Putamen (tissue), 1 donor: Measurements from ENCODE around the gene CASS4.
"Not testable (repeated sequence)": the region's sequence is repeated elsewhere in the genome, so short reads cannot be mapped to it uniquely, and the experiment has no call there.

Source experiments
- DNase-seq: peaks from one replicate; pipeline ENCODE4 v3.0.0-alpha.2; 2016; ENCODE audit warnings: low spot score

Gene CASS4

DNA sequence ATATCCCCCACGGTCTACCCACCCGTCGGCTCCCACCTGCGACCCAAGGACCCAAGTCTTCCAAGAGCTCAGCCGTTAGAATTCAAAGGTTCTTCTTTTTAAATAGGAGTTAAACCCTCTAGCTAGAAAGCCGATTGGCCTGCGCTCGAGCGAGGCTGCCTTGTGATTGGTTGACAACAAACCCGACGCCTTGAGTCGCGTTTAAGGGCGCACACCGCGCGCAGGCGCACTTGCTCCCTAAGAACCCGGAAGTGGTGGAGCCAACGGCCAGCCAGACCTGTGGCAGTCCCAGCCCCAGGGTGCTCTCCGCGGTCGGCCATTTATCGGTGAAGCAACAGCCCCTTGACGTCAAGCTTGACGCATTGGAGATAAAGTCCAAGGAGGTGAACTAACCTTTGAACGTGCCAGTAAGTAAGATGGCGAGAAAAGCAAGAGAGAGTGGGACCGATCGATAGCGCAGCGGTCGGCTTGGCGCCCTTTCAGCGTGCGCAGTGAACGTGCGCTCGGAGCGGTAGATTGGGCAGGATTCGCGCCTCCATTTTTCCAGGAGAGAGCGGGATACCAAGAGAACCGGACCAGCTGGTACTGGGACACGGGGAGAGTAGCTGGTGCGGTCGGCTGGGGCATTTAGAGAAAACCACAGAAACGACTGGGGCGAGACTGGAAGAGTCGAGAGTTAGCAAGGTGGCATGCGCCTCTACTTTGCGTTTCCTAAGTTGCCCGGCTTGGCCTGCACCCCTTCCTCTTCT, 19.8 kb upstream of the CASS4 start, which contains the start of the genes AURKA and CSTF1:
AURKA (minus strand) TSS at position 84 of the 749 bp plus-strand sequence. CDS start 4,018 bp downstream, outside the sequence.
CSTF1 (plus strand) TSS at position 514 of the 749 bp plus-strand sequence. CDS start 2,908 bp downstream, outside the sequence.
- DNase-seq = peak; percentile 99

DNA sequence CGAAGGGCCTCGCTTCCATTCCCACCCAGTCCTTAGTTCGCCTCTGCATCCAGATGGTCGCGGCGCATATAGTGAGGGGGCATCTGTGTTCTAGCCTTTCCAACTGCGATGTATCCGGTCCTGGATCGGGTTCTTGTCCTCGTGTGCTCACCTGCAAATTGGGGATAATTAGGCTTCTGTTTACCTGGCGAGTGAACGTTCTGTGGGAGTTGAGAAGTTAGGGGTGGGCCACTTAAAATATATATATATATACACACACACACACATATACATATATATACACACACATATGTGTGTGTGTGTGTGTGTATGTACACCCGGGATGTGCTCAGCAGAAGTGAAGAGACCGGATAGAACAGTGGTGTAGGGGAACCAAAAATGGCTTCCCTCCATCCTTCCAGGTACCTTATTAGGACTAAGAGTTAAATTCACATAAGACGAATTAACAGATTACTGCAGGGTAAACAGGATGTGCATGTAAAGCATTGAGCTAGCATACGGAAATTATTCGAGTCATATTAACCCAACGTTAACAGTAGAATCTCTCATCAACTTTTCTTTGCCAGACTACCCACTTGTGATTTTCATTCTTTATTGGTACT, 19.1 kb upstream of the CASS4 start:
- no peak for DNase-seq

DNA sequence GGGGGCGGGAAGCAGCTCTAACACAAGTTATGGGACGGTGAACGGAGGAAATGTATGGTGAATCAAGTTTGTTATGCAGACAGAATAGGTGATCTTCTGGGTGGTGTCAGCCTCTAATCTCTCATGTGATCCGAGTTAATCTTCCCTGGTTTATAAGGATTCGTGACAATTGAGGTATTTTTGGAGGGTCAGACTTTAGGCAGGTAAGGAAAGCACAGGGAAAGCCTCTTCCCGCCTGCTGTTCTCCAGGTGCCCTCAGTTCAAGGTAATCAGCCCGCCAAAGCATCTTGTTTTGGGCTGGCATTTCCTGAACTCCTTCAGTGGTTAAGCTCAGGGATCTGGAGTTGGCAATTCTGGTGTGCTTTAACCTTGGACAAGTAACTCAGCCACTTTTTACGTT, 18.4 kb upstream of the CASS4 start:
- no peak for DNase-seq

DNA sequence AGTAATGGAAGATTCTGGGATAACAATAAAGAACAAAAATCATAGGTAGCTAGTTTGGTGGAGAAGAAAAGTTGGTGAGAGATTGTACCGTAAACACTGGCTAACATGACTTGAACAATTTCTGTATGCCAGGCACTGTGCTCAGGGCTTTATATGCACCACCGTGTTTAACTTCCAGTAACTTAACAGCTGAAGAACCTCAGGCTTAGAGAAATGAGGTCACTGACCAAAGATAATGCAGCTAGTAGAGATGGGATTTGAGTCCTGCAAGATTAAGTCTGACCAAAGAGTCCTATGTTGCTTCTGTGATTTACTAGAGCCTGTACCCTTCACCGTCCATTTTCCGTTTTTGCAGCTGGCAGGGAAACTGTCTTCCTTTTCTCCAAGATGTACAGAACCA, 16.9 kb upstream of the CASS4 start:
- DNase-seq = no peak

DNA sequence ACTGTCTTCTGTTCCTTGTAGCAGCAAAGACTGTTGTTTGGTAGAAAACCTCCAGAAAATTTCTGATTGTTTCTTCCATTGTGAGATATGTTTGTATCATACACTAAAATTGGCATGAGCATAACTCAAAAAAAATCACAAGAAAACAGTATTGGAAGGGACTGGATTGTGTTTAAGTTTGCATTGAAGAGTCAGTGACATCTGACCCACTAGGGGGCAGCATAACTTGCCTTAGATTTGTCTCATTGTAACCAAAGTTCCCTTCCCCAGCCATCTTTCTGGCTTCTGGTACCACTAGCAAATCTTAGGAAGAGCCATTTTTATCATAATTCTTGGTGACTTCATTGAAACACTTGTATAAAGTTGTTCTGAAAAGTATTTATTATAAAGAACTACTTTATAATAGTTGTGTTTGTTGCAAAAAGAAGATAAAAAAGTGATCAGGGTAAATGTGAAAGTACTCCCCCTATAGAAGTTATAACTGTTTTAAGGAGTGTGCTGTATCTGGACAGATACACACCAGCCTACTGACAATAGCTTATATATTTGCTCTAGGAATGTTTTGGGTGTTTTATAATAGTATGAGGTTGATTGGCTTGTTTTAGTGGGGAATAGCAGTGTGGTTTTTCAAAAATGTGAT, 11.9 kb upstream of the CASS4 start:
- DNase-seq = peak; percentile 53

DNA sequence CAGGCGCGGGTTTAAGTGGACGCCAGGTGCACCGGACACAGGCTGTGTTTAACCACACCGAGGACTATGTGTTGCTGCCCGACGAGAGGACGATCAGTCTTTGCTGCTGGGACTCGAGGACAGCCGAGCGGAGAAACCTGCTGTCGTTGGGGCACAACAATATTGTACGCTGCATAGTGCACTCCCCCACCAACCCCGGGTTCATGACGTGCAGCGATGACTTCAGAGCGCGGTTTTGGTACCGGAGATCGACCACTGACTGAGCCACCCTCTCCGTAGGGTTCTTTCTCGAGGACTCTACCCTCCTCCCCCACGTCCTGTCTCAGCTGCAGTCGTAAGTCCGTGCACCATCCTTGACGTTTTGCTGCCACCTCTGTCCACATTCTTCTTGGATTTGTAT, 8.6 kb upstream of the CASS4 start:
- no peak for DNase-seq

DNA sequence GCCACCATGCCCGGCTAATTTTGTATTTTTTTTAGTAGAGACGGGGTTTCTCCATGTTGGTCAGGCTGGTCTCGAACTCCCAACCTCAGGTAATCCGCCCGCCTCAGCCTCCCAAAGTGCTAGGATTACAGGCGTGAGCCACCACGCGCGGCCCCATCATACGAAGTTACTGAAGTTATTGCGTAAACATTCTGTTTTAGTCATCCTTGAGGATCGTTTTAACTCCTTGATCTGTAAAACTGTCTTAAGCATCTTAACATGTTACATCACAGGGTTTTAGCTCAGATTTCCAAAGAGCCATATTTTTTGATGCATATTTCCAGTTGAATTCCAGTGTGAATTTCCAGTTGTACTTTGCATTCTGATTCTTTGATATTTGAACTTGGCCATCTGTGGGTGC, 6.7 kb upstream of the CASS4 start:
- DNase-seq = not testable (repeated sequence)

DNA sequence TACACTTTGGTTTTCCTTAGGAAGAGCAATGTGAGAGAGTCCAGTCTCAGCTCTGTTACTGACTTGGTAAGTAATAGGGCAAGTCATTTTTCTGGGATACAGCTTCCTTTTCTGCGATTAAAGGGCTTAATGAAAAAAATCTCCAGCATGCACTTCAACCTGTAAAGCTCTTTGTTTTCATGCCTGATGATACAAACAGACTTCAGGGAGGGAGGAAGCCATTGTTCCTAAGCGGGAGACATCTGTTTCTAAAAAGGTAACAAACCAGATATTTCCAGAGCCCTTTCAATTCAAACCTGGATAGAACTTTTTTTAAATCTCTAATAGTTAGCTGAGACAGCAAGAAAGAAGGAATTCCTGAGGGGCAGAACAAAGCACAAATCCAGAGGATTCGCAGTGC, 5.2 kb upstream of the CASS4 start:
- DNase-seq = no peak

DNA sequence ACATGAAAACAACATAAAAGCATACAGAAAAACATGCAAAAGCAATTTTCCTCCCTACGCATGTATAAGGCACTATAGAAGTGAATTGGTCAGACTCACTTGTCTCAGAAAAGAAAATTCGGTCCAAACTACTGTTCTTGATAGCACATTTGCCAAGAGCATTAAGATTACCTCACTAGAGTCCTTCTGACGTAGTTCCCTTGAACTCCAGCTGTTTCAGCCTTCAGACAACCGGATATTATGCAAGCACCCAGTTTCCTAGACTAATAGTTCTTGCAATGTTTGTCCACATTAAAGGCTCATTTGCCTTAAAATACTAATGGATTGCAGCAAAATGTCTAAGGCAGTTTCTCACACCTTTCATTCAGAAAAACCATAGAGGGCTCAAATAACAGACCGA, 2.5 kb upstream of the CASS4 start:
- no peak for DNase-seq

DNA sequence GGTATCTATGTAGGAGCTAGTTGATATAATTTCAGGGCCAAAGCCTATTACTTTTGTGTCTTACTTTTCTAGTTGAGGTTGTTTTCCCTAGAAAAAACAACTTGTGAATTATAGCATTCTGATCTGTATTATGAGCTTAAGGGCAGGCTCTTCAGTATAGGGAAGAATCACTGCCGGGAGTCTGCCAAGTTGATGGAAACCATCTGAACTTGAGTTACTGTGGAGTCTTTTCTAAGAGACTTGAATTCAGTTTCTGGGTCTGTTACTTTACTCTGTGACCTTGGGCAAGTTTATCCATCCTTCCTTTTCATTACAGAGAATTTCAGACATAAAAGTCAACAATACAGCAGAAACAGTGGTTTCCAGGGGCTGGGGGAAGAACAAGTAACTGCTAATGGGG, 2.1 kb upstream of the CASS4 start:
- no peak for DNase-seq

DNA sequence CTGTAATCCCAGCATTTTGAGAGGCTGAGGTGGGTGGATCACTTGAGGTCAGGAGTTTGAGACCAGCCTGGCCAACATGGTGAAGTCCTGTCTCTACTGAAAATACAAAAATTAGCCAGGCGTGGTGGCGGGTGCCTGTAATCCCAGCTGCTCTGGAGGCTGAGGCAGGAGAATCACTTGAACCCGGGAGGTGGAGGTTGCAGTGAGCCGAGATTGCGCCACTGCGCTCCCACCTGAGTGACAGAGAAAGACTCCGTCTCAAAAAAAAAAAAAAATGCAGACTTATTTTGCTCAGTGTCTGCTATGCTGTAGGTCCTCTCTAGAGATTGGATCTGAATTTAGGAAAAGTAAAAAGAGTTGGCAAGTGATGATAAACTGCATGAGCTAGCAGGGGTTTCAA, 773 bp upstream of the CASS4 start:
- not testable (repeated sequence) for DNase-seq

DNA sequence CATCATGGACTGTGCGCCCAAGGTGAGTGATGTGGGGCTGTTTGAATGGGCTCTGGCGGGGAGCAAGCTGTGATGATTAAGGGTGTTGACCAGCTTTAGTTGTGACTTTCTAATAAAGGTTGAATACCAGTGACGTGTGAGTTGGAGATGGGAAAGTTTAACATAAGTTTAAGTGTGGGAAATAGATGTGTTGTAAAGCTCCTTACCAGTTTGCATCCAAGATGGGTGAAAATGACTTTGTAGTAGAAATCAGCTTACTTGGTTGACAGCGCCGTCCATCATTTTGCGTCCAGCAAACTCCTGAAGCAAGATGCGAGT, 372 bp downstream of the CASS4 start:
- DNase-seq = no peak

DNA sequence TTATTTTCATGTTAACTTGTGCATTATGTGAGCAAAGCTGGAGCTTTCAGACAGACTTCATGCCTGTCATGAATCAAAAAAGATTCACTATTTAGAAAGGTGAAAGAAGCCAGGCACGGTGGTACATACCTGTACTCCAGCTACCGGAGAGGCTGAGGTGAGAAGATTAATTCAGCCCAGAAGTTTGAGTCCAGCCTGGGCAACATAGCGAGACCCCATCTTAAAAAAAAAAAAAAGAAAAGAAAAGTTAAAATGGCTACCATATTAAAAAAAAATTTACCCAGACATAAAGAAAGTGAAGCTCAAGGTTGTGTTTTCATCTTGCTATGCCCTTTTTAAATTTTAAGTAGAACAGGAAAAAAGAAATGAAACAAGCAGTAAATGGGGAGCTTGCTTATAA, 889 bp downstream of the CASS4 start:
- no peak for DNase-seq

DNA sequence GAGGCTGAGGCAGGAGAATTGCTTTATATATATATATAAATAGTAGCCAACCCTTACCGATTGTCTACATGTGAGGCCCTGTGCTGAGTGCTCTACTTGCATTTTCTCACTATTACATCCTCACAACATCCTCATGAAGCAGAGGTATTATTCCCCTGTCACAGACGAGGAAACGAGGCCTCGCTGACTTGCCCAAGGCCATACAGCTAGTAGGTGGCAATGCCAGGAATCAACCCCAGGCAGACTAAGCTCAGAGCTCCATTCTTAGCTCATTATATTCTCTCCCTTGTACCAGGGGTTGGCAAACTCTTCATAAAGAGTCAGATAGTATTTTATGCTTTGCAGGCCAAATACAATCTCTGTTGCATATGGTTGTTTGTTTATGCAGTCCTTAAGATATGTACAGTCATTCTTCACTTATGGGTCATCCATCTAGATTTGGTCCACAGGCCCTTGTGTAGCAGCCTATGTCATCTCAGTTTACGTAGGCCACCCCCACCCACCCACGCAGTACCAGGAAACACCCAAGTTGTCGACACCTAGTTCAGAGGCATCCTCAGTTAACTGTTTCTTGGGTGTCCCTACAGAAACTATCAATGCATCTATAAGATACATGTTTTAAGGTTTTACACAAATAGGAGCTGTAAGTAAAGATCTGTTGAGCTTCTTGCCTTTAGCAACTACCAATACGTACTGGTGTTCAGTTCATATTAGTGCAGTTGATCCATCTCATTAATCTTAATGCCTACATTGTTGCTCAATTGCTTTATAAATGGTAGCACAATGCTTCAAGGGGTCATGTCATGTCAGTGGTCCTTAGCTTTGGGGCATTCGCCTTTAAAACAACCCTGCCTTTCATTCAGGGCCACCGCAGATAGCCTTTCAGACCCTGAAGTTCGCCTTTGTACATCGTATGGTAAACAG, 3.0 kb downstream of the CASS4 start:
- DNase-seq = no peak

DNA sequence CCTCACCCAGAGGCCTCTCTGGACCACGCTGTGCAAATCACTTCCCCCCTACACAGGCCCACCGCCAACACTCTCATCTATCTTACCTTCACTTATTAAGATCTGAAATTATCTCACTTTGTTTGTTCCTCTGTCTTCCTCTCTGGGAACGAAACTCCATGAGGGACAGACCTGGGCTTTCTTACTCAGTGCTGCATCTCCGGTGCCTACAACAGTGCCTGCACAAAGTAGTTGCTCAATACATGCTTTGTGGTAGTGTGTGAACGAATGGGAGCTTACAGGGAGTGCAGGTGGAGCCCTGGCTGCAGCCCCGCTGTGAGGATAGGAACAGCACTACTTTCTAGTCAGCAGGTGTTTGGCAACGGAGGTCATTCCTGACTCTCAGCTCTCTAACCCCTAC, 5.3 kb downstream of the CASS4 start:
- DNase-seq = no peak

DNA sequence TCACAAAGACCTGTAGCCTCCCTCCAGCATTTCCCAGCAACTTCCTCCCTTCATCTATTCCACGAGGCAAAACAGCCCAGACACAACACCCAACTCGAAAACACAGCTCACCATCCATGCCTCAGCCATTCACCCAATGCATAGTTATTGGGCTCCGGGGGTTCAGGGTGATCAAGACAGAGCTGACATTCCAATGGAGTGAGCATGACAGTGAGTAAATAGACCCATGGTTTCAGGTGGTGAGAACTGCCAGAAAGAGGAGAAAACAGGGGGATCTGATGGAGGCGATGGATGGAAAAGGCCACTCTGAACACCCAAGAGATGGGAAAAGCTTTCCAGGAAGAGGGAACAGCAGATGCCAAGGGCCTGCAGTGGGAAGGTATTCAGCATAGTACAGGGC, 5.9 kb downstream of the CASS4 start:
- DNase-seq = no peak

DNA sequence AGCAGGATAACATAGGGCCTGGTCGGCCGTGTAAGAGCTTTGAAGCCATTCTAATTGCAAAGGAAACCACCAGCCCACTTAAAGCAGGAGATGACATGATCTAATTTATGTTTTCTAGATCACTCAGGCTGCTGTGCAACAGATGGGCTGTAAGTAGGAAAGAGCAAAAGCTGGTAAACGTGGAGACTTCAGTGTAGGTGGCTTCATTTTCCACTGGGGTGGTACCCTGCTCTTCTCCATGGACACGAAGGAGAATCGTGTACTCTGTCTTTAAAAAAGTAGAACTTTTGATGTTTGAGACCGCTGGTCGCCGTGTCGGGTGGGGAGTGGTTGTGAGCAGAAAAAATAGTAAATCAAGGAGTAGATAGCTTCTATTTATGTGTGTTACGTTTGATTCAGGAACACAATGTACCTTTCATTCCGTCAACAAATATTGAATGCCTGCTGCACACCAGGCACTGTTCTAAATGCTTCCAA, 6.4 kb downstream of the CASS4 start:
- no peak for DNase-seq

DNA sequence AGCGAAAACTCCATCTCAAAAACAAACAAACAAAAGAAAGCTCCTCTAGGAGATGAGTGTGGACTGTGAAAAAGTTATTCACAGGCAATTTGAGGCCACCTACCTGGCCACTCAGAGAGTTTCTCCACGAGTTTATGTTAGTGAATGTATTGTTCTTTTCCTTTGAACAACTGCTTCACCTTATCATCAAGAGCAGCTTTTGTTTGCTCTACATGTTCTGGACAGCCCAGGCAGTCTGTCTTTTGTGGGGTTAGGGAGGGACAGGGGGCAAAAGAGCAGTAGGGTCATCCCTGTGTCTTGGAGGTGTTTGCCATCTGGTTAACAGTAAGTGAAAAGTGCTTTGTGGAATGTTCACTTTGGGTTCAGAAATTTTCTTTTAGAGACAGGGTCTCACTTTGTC, 8.0 kb downstream of the CASS4 start:
- DNase-seq = no peak

DNA sequence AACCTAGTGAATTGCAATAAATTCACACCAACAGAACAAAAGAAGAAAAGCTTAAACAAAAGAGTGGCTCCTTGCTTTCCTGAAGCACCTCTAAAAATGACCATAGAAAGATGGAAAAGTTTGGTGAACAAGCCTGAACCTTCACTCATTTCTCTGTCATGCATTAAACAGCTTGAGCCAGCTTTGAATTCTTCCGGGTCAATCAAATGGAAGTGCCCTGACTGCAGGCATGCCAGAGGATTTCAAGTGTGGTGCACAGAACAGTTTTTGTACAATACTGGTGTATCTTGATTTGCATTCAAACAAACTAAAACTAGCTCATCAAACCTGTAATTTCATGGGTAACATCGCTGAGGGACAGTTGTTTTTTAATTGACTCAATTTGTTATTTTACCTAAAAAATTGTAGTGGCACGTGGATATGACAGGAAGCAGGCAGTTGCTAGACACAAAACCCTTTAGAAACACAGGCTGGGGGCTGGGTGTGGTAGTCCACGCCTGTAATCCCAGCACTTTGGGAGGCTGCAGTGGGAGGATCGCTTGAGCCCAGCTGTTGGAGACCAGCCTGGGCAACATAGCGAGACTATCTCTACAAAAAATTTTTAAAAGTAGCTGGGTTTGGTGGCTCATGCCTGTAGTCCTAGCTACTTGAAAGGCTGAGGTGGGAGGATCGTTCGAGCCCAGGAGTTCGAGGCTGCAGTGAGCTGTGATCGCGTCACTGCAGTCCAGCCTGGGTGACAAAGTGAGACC, 9.1 kb downstream of the CASS4 start:
- no peak for DNase-seq

DNA sequence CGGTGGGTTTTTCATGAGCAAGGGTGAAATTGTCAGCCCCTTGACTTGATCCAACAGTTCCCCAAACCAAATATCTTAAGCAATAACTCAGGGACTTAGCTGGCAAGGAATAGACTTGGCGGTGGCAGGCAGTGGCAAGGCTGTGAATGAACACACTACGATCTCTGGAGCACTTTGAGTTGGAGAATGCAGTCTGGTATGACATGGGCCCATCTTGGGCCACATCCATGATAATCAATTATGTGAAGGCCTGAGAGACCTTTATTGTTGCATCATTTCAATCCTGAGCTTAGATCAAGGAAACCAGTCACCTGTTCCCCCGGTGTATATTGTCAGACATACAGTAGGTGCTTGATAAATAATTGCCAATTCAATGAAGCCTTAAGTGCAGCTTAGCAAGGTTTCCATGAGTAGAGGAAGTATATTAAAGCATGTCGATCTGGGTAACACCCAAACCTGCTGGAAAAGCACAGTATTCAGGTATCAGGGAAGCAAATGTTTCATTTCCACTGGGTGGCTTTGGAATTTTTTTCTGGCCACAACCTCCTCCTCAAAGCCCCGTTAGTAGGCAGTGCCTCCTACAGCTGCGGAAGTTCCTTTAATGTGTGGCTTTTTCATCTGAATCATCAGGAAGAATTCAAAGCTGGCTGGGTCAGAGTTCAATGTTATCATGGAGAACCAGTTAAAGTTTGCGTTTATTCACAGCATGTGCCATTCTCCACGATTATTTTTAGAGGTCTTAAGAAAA, 10.2 kb downstream of the CASS4 start:
- no peak for DNase-seq

DNA sequence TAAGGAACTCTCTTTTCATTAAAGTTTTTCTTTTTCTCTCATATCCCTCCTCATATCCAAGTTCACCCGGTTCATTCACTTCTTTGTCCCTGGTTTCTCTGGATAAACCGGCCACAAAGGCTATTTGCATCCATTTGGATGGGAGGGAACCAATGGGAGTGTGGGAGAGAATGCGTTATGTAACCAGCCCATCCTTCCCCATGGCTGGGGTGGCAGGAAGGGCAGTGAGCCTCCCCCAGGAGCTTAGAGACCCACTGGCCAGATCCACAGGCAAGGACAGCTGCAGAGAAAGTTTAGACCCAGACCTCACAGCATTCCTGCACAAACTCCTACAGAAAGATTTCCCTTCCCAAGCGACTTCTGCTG, 10.7 kb downstream of the CASS4 start:
- no peak for DNase-seq
